ENCODE results near the gene PHF5A. TPM values are rescaled to one million over a fixed set of nuclear protein-coding genes. Genes with fewer than 3 reads are reported as not detected.
A peak's percentile ranks its signal among the peaks of the same experiment; 100 is the strongest.
"Not testable (repeated sequence)": the region's sequence is repeated elsewhere in the genome, so short reads cannot be mapped to it uniquely, and the experiment has no call there.

The PHF5A gene
- total and polyA plus RNA-seq, 2 donors (not counting 1 experiment from before 2014, with no cell fraction given): 29.4 to 31.6 TPM

- no peak overlapping the region for H3K4me2 ChIP-seq (replicated peaks; ENCODE audit: low read depth, low read length, poor library complexity, severe bottlenecking)
- H3K79me2 ChIP-seq (ENCODE audit: control insufficient read depth, insufficient read depth, low read length): peaks cover 87% of the 10 kb centered on the region
- peaks cover 61% of the 10 kb centered on the region for H4K20me1 ChIP-seq (ENCODE audit: control insufficient read depth, insufficient read depth, low read length, poor library complexity, severe bottlenecking)
- H3K9me3 ChIP-seq (ENCODE audit: control extremely low read depth in 1 of 3, control insufficient read depth in 2 of 3, insufficient read depth in 1 of 3, low read length in 2 of 3): no peaks in the 10 kb centered on the region
- intact Hi-C loops (cut with micrococcal nuclease): loop anchor here (10.0 kb wide), 2 partner anchors 182 to 588 kb away; partner anchors contain the start of genes DESI1, ST13, XPNPEP3 and XRCC6
- no peak for ATAC-seq (ENCODE audit: low read depth)
- H3K9me3 Mint-ChIP-seq (ENCODE audit: insufficient read depth): no peaks in the 10 kb centered on the region
- H3K27ac Mint-ChIP-seq: peak overlapping the region; percentile 18
- H3K4me3 ChIP-seq (ENCODE audit: control extremely low read depth in 1 of 5, extremely low read depth in 1 of 5, insufficient read depth in 1 of 5, low read depth in 2 of 5, low read length in 4 of 5): no peak overlapping the region
- H3K4me1 Mint-ChIP-seq: peaks cover 35% of the 10 kb centered on the region
- peaks cover 4 to 20% of the 10 kb centered on the region in 2 donors for H3K4me1 ChIP-seq (ENCODE audit: control insufficient read depth in 2 of 2, insufficient read depth in 2 of 2, low read length in 2 of 2)
- H3K9ac ChIP-seq (ENCODE audit: low read length): no peak overlapping the region
- no peaks in the 10 kb centered on the region for H3K27me3 Mint-ChIP-seq
- TF ChIP-seq EZH2 (IDR thresholded peaks at IDR 0.05; ENCODE audit: borderline replicate concordance, insufficient read depth, low read depth, low read length, poor library complexity, severe bottlenecking) (no peak), CTCF (IDR thresholded peaks at IDR 0.05) (no peak)
- peak overlapping the region in 1 of 2 donors; percentile 2 for H3K27ac ChIP-seq (ENCODE audit: low read length in 2 of 2)
- no peak for DNase-seq
- peak overlapping the region; percentile 37 for H3K4me3 Mint-ChIP-seq
- no peak overlapping the region for H2AFZ ChIP-seq (ENCODE audit: insufficient read depth, low read depth, low read length, poor library complexity, severe bottlenecking)
- 100% methylated on average over 1 of the region's 2 CpGs for WGBS (ENCODE audit: insufficient coverage)
- POLR2A ChIA-PET: no interaction called here
- H3K27me3 ChIP-seq (replicated peaks in 1 of 4; ENCODE audit: control extremely low read depth in 1 of 4, control insufficient read depth in 3 of 4, insufficient read depth in 4 of 4, low read length in 3 of 4): no peaks in the 10 kb centered on the region
- CTCF ChIA-PET: interaction anchor here (0.9 to 1.9 kb wide), 3 partner anchors 27 to 58 kb away, joined by 5 to 7 read pairs (median 6); partner anchors contain the start of genes ACO2 and PHF5A
- H3K36me3 ChIP-seq (replicated peaks in 1 of 2; ENCODE audit: control extremely low read depth in 1 of 2, control insufficient read depth in 1 of 2, extremely low read depth in 1 of 2, insufficient read depth in 2 of 2, low read length in 1 of 2): peaks cover 0 to 7% of the 10 kb centered on the region in 2 experiments
These were observed 26.2 kb downstream of the PHF5A start for GRCh38 chr22:41442240-41442792.

GRCh38 chr22:41440511-41440910, 28.0 kb downstream of the PHF5A start:
- Histone ChIP-seq H4K20me1 (ENCODE audit: control insufficient read depth, insufficient read depth, low read length, poor library complexity, severe bottlenecking) (peaks cover 69% of the 10 kb centered on the region), H3K79me2 (ENCODE audit: control insufficient read depth, insufficient read depth, low read length) (peaks cover 94% of the 10 kb centered on the region), H3K4me1 (ENCODE audit: control insufficient read depth in 2 of 2, insufficient read depth in 2 of 2, low read length in 2 of 2) (peaks cover 4 to 20% of the 10 kb centered on the region in 2 donors), H3K36me3 (replicated peaks in 1 of 2; ENCODE audit: control extremely low read depth in 1 of 2, control insufficient read depth in 1 of 2, extremely low read depth in 1 of 2, insufficient read depth in 2 of 2, low read length in 1 of 2) (peaks cover 0 to 25% of the 10 kb centered on the region in 2 experiments)
- H2AFZ ChIP-seq (ENCODE audit: insufficient read depth, low read depth, low read length, poor library complexity, severe bottlenecking); H3K4me3 ChIP-seq (ENCODE audit: control extremely low read depth in 1 of 5, extremely low read depth in 1 of 5, insufficient read depth in 1 of 5, low read depth in 2 of 5, low read length in 4 of 5); H3K4me3 Mint-ChIP-seq; ATAC-seq (ENCODE audit: low read depth); H3K27me3 ChIP-seq (replicated peaks in 1 of 4; ENCODE audit: control extremely low read depth in 1 of 4, control insufficient read depth in 3 of 4, insufficient read depth in 4 of 4, low read length in 3 of 4); H3K27me3 Mint-ChIP-seq; CTCF ChIA-PET; DNase-seq; H3K9me3 Mint-ChIP-seq (ENCODE audit: insufficient read depth); H3K27ac ChIP-seq (ENCODE audit: low read length in 2 of 2); H3K9me3 ChIP-seq (ENCODE audit: control extremely low read depth in 1 of 3, control insufficient read depth in 2 of 3, insufficient read depth in 1 of 3, low read length in 2 of 3); H3K4me2 ChIP-seq (replicated peaks; ENCODE audit: low read depth, low read length, poor library complexity, severe bottlenecking); H3K27ac Mint-ChIP-seq; H3K9ac ChIP-seq (ENCODE audit: low read length): not testable (repeated sequence)
- 93% methylated on average over 3 of the region's 5 CpGs for WGBS (ENCODE audit: insufficient coverage)
- H3K4me1 Mint-ChIP-seq: peaks cover 35% of the 10 kb centered on the region
- intact Hi-C loops (cut with micrococcal nuclease): loop anchor here (10.0 kb wide), 2 partner anchors 184 to 586 kb away; partner anchors contain the start of genes DESI1, ST13, XPNPEP3 and XRCC6
- POLR2A ChIA-PET: interaction anchor here (0.7 kb wide), 1 partner anchor 13 kb away, joined by 3 read pairs; no protein-coding TSS in a partner anchor
